Kidney capillary endothelial cell (primary cell): ENCODE results near the gene SVIL.
A peak's percentile ranks its signal among the peaks of the same experiment; 100 is the strongest.
"Not testable (repeated sequence)": the region's sequence is repeated elsewhere in the genome, so short reads cannot be mapped to it uniquely, and the experiment has no call there.

Experiments
- DNase-seq: peaks from one replicate; pipeline ENCODE4 v3.0.0-alpha.2; 2018; ENCODE audit warnings: low spot score

The SVIL gene

GRCh38 chr10:29455095-29455494, 179.7 kb downstream of the SVIL start:
- DNase-seq = no peak

GRCh38 chr10:29454250-29454649, 180.5 kb downstream of the SVIL start:
- no peak for DNase-seq

GRCh38 chr10:29452546-29452945, 182.2 kb downstream of the SVIL start:
- DNase-seq = no peak

GRCh38 chr10:29451946-29452345, 182.8 kb downstream of the SVIL start:
- DNase-seq = no peak

- no peak for DNase-seq
Measured at GRCh38 chr10:29450405-29450804, 184.4 kb downstream of the SVIL start.

GRCh38 chr10:29448756-29449592, 185.8 kb downstream of the SVIL start:
- DNase-seq = peak; percentile 63

- no peak for DNase-seq
Measured at GRCh38 chr10:29448125-29448524, 186.6 kb downstream of the SVIL start.

GRCh38 chr10:29446327-29446726, 188.4 kb downstream of the SVIL start:
- DNase-seq = no peak

GRCh38 chr10:29443745-29444523, 190.8 kb downstream of the SVIL start:
- no peak for DNase-seq

- no peak for DNase-seq
Measured at GRCh38 chr10:29440981-29441380, 193.8 kb downstream of the SVIL start.

- DNase-seq = not testable (repeated sequence)
Measured at GRCh38 chr10:29439005-29439404, 195.8 kb downstream of the SVIL start.

- DNase-seq = no peak
Measured at GRCh38 chr10:29438271-29438670, 196.5 kb downstream of the SVIL start.

- no peak for DNase-seq
Measured at GRCh38 chr10:29437871-29438270, 196.9 kb downstream of the SVIL start.

- DNase-seq = no peak
Measured at GRCh38 chr10:29435809-29436501, 198.8 kb downstream of the SVIL start.

GRCh38 chr10:29434111-29434510, 200.7 kb downstream of the SVIL start:
- DNase-seq = no peak

- DNase-seq = no peak
Measured at GRCh38 chr10:29431711-29432110, 203.1 kb downstream of the SVIL start.

GRCh38 chr10:29430101-29430500, 204.7 kb downstream of the SVIL start:
- DNase-seq = no peak

GRCh38 chr10:29428486-29428885, 206.3 kb downstream of the SVIL start:
- DNase-seq = no peak

GRCh38 chr10:29427667-29428066, 207.1 kb downstream of the SVIL start:
- DNase-seq = no peak

GRCh38 chr10:29426420-29426819, 208.4 kb downstream of the SVIL start:
- no peak for DNase-seq

GRCh38 chr10:29424017-29424416, 210.8 kb downstream of the SVIL start:
- no peak for DNase-seq

GRCh38 chr10:29420744-29421143, 214.0 kb downstream of the SVIL start:
- no peak for DNase-seq

- DNase-seq = no peak
Measured at GRCh38 chr10:29417324-29417723, 217.4 kb downstream of the SVIL start.
